ENCODE results near the gene CHST12. TPM values are rescaled to one million over a fixed set of nuclear protein-coding genes. Genes with fewer than 3 reads are reported as not detected.

CHST12 gene
- total RNA-seq, 1 experiment from 2014 or later = 18.3 TPM

DNA sequence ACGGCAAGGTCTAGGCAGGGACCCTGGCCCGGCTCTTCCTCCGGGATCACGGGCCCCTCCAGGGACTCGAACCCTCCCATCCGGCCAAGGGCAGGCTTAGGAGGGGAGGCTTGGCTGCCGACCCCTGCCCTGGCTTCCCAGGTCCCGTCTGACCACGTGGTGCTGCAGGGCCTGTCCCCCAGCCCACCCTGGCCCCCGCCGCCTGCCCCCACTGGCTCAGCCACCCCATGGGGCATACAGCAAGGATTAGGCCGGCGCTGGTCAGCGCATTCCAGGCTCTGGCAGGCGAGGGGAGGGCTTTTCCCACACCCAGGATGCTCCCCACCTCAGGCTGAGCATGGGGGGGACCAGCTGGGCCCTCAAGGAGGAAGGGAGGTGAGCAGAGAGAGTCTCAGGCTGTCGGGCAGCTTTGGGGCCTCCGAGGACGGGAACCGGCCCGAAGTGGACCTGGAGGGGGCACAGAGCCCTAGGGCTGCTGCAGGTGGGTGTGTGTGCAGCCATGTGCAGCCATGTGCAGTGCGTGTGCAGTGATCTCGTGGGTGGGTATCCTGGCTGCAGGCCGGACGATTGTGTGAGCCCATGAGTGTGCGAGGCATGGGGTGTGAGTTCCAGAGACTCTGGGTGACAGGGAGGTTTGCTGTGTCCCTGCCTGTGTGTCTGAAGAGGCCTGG is 73.5 kb downstream of the CHST12 start:
- ATAC-seq (no peak), DNase-seq (ENCODE audit: low spot score) (no peak)

DNA sequence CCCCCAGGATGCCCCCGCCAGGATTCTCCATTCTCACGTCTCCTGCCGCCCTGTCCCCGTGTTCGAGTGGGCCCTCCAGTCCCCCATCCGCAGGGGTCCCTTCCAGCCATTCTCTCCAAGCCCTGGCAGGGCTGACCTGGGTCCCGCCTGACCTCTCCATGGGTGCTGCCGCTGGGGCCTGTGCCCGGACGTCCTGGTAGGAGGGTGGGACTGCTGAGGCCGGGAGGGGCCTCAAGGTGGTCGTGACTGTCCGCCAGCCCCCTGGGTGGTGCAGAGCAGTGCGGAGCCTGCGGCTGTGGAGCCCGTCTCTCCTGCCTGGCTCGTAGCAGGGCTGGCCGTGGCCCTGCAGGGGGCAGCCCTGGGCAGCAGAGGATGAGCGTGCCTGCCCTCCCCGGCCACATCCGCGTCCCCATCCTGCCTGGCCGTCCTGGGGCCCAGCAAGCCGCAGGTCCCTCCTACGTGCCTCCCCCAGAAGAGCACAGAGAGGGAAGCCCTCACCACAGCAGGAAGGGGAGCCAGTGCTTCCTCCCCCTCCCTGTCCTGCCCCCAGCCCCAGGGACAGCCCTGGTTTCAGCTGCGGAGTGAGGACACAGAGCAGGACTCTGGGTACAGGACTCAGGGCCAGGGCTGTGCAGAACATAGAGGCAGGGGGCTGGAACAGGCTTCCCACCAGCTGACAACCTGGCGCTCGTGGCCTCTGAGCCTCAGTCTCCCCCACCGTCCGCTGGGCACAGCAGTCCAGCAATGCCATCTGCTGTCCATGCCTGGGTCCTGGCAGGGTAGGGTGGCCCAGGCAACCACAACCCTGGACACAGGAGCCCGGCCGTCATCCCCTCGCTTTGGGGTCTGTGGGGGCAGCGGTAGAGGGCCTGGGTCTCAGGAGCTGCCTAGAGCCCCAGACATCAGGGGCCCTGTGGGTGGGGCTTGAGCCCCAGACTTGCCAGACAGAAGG is 74.3 kb downstream of the CHST12 start:
- Mint-ChIP-seq H3K4me3 (no peak overlapping the region), H3K27ac (no peak overlapping the region), H3K9me3 (peaks cover 1% of the 10 kb centered on the region; the same call in 1 of the 2 replicates), H3K4me1 (peaks cover 16% of the 10 kb centered on the region), H3K36me3 (no peaks in the 10 kb centered on the region), H3K27me3 (ENCODE audit: low read depth) (no peaks in the 10 kb centered on the region)
- peak; percentile 74 for DNase-seq (ENCODE audit: low spot score)
- ChIA-PET CTCF (interaction anchor here (0.9 to 5.0 kb wide), 11 partner anchors 8 to 232 kb away, joined by 3 to 34 read pairs (median 5); no protein-coding TSS in a partner anchor), POLR2A (interaction anchor here (0.5 kb wide), 1 partner anchor 148 kb away, joined by 4 read pairs; no protein-coding TSS in a partner anchor)
- peak; percentile 86 for ATAC-seq
- TF ChIP-seq, protein P1, sequence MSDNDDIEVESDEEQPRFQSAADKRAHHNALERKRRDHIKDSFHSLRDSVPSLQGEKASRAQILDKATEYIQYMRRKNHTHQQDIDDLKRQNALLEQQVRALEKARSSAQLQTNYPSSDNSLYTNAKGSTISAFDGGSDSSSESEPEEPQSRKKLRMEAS (CRISPR knock-in tag; IDR thresholded peaks at IDR 0.05) = peak; percentile 50; the same call in 1 of the 2 replicates
- TF ChIP-seq, protein P2, sequence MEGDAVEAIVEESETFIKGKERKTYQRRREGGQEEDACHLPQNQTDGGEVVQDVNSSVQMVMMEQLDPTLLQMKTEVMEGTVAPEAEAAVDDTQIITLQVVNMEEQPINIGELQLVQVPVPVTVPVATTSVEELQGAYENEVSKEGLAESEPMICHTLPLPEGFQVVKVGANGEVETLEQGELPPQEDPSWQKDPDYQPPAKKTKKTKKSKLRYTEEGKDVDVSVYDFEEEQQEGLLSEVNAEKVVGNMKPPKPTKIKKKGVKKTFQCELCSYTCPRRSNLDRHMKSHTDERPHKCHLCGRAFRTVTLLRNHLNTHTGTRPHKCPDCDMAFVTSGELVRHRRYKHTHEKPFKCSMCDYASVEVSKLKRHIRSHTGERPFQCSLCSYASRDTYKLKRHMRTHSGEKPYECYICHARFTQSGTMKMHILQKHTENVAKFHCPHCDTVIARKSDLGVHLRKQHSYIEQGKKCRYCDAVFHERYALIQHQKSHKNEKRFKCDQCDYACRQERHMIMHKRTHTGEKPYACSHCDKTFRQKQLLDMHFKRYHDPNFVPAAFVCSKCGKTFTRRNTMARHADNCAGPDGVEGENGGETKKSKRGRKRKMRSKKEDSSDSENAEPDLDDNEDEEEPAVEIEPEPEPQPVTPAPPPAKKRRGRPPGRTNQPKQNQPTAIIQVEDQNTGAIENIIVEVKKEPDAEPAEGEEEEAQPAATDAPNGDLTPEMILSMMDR (IDR thresholded peaks at IDR 0.05) = peak; percentile 45
- TF ChIP-seq, protein P3, sequence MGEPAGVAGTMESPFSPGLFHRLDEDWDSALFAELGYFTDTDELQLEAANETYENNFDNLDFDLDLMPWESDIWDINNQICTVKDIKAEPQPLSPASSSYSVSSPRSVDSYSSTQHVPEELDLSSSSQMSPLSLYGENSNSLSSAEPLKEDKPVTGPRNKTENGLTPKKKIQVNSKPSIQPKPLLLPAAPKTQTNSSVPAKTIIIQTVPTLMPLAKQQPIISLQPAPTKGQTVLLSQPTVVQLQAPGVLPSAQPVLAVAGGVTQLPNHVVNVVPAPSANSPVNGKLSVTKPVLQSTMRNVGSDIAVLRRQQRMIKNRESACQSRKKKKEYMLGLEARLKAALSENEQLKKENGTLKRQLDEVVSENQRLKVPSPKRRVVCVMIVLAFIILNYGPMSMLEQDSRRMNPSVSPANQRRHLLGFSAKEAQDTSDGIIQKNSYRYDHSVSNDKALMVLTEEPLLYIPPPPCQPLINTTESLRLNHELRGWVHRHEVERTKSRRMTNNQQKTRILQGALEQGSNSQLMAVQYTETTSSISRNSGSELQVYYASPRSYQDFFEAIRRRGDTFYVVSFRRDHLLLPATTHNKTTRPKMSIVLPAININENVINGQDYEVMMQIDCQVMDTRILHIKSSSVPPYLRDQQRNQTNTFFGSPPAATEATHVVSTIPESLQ (CRISPR knock-in tag; IDR thresholded peaks at IDR 0.05) = no peak
- TF ChIP-seq, protein P4, sequence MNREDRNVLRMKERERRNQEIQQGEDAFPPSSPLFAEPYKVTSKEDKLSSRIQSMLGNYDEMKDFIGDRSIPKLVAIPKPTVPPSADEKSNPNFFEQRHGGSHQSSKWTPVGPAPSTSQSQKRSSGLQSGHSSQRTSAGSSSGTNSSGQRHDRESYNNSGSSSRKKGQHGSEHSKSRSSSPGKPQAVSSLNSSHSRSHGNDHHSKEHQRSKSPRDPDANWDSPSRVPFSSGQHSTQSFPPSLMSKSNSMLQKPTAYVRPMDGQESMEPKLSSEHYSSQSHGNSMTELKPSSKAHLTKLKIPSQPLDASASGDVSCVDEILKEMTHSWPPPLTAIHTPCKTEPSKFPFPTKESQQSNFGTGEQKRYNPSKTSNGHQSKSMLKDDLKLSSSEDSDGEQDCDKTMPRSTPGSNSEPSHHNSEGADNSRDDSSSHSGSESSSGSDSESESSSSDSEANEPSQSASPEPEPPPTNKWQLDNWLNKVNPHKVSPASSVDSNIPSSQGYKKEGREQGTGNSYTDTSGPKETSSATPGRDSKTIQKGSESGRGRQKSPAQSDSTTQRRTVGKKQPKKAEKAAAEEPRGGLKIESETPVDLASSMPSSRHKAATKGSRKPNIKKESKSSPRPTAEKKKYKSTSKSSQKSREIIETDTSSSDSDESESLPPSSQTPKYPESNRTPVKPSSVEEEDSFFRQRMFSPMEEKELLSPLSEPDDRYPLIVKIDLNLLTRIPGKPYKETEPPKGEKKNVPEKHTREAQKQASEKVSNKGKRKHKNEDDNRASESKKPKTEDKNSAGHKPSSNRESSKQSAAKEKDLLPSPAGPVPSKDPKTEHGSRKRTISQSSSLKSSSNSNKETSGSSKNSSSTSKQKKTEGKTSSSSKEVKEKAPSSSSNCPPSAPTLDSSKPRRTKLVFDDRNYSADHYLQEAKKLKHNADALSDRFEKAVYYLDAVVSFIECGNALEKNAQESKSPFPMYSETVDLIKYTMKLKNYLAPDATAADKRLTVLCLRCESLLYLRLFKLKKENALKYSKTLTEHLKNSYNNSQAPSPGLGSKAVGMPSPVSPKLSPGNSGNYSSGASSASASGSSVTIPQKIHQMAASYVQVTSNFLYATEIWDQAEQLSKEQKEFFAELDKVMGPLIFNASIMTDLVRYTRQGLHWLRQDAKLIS (CRISPR knock-in tag; IDR thresholded peaks at IDR 0.05; ENCODE audit: borderline replicate concordance) = 0 out of 2 replicates have a peak, but pooled peaks have one; percentile 21
- 0 out of 2 replicates have a peak, but pooled peaks have one; percentile 15 for TF ChIP-seq ZNF423 (CRISPR knock-in tag; IDR thresholded peaks at IDR 0.05)
- no peak for TF ChIP-seq ETV6 (CRISPR knock-in tag; IDR thresholded peaks at IDR 0.05)

More for the DNA sequence above, 73.5 kb downstream of the CHST12 start:
- Mint-ChIP-seq H3K4me3 (no peak overlapping the region), H3K27me3 (ENCODE audit: low read depth) (no peaks in the 10 kb centered on the region), H3K36me3 (no peaks in the 10 kb centered on the region), H3K4me1 (peaks cover 16% of the 10 kb centered on the region), H3K27ac (no peak overlapping the region), H3K9me3 (no peaks in the 10 kb centered on the region)
- no peak for TF ChIP-seq NFATC4 (CRISPR knock-in tag; IDR thresholded peaks at IDR 0.05)
- TF ChIP-seq, protein P5, sequence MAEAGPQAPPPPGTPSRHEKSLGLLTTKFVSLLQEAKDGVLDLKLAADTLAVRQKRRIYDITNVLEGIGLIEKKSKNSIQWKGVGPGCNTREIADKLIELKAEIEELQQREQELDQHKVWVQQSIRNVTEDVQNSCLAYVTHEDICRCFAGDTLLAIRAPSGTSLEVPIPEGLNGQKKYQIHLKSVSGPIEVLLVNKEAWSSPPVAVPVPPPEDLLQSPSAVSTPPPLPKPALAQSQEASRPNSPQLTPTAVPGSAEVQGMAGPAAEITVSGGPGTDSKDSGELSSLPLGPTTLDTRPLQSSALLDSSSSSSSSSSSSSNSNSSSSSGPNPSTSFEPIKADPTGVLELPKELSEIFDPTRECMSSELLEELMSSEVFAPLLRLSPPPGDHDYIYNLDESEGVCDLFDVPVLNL (CRISPR knock-in tag; IDR thresholded peaks at IDR 0.05; ENCODE audit: borderline replicate concordance, low read depth) = no peak
- no peak for TF ChIP-seq FOXK1 (CRISPR knock-in tag; IDR thresholded peaks at IDR 0.05)
- POLR2A ChIA-PET = no interaction called here
- CTCF ChIA-PET = interaction anchor here (0.5 to 5.0 kb wide), 2 partner anchors 7 to 79 kb away, joined by 3 to 34 read pairs; partner anchors contain the start of gene BRAT1

Measured in WTC11 (cell line).